Left colon (tissue), 2 donors: Measurements from ENCODE around the gene DSP. TPM values are rescaled to one million over a fixed set of nuclear protein-coding genes. Genes with fewer than 3 reads are reported as not detected.

ENCODE experiments used
- ATAC-seq: fragments of 200-7000 bp; cut with Tn5 transposase; one replicate; pipeline ENCODE4 v1.9.1; 2020; ENCODE audit warnings: mild to moderate bottlenecking, moderate library complexity
- DNase-seq, 2 donors: peaks; one replicate each; pipeline ENCODE4 v3.0.0-alpha.2; 2020
- intact Hi-C, 2 donors: fragments of 100-400 bp; cut with DNase I in 1 of 2; cut with micrococcal nuclease in 1 of 2; formaldehyde crosslinking; loops; one replicate each; pipeline versions ENCODE4 v1.11.2 to v1.14.0; 2022; cut with DNase I, micrococcal nuclease
- long read RNA-seq: library from polyadenylated mRNA; unstranded; transcript quantifications from one replicate; pipeline ENCODE4 v2.0.0, GENCODE V29; 2021
- total RNA-seq, 2 donors: library from RNA; stranded (reverse); fragmentation: NEBNext Ultra II Directional; extraction: Animal tissue kit (Norgen Biotek cat#: 25700); gene quantifications; one replicate each; pipeline ENCODE4 v1.2.1, GENCODE V29; 2021
- donor health status: DM: no; HTN: no; CAD: no.
- donor health status: DM: yes; HTN: yes; CAD: no.

Gene DSP, protein sequence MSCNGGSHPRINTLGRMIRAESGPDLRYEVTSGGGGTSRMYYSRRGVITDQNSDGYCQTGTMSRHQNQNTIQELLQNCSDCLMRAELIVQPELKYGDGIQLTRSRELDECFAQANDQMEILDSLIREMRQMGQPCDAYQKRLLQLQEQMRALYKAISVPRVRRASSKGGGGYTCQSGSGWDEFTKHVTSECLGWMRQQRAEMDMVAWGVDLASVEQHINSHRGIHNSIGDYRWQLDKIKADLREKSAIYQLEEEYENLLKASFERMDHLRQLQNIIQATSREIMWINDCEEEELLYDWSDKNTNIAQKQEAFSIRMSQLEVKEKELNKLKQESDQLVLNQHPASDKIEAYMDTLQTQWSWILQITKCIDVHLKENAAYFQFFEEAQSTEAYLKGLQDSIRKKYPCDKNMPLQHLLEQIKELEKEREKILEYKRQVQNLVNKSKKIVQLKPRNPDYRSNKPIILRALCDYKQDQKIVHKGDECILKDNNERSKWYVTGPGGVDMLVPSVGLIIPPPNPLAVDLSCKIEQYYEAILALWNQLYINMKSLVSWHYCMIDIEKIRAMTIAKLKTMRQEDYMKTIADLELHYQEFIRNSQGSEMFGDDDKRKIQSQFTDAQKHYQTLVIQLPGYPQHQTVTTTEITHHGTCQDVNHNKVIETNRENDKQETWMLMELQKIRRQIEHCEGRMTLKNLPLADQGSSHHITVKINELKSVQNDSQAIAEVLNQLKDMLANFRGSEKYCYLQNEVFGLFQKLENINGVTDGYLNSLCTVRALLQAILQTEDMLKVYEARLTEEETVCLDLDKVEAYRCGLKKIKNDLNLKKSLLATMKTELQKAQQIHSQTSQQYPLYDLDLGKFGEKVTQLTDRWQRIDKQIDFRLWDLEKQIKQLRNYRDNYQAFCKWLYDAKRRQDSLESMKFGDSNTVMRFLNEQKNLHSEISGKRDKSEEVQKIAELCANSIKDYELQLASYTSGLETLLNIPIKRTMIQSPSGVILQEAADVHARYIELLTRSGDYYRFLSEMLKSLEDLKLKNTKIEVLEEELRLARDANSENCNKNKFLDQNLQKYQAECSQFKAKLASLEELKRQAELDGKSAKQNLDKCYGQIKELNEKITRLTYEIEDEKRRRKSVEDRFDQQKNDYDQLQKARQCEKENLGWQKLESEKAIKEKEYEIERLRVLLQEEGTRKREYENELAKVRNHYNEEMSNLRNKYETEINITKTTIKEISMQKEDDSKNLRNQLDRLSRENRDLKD (N-terminal part only)
- total RNA-seq, result 100 to 1,000 TPM; 213 to 249 TPM
- long read RNA-seq, full-length matches to known transcripts, result 16 of 283 reads
- long read RNA-seq, partial matches to known transcripts, result 203 of 283 reads
- long read RNA-seq, other reads (novel, unspliced or antisense), result 64 of 283 reads

- peak; percentile 78 for ATAC-seq
- intact Hi-C loops, result no loop called here
- DNase-seq, result peak; percentile 87 to 88
These were observed at the start of gene DSP for GRCh38 chr6:7541175-7542064. DSP (plus strand) TSS chr6:7541671; CDS start chr6:7541916, 245 bp downstream.

- DNase-seq (no peak), ATAC-seq (no peak)
- intact Hi-C loops, result no loop called here
These were observed 47.6 kb upstream of the DSP start for GRCh38 chr6:7493866-7494265.

DNA sequence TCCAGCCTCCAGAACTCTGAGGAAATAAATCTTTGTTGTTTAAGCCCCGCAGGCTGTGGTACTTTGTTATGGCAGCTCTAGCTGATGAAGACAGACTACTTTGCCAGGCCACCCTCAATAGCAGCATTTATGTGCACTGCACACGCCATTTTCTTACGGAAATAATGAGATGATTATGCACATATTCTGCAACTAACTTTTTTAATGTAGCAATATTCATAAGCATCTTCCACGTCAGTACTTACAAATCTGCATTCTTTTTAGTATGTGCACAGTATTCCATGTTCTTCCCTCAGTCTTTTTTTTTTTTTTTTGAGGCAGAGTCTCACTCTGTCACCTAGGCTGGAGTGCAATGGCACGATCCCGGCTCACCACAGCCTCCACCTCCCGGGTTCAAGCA, 46.8 kb upstream of the DSP start:
- ATAC-seq (no peak), DNase-seq (no peak)
- intact Hi-C loops, result no loop called here

- DNase-seq, result no peak
- no peak for ATAC-seq
- intact Hi-C loops, result no loop called here
These were observed 45.1 kb upstream of the DSP start for GRCh38 chr6:7496266-7496875.

DNA sequence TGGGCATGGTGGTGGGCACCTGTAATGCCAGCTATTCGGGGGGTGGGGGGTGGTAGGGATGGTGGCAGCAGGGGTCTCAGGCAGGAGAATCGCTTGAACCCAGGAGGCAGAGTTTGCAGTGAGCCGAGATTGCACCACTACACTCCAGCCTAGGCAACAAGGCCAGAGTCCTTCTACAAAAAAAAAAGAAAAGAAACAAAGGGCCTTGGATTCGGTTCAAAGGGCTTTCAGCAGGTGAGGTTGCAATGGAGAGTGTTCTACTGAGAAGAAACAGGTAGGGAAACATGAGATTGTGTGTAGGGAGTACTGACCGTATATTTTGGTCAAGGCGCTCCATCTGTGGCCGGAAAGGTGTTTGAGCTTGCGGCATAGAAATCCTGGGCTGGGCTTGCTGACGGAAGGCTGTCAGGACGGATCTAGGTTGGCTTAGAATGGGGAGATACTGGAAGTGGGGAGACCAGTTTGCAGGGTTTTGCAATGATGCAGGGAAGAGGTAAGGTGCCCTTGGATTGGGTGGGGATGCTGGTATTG, 40.7 kb upstream of the DSP start:
- DNase-seq (no peak), ATAC-seq (no peak)

DNA sequence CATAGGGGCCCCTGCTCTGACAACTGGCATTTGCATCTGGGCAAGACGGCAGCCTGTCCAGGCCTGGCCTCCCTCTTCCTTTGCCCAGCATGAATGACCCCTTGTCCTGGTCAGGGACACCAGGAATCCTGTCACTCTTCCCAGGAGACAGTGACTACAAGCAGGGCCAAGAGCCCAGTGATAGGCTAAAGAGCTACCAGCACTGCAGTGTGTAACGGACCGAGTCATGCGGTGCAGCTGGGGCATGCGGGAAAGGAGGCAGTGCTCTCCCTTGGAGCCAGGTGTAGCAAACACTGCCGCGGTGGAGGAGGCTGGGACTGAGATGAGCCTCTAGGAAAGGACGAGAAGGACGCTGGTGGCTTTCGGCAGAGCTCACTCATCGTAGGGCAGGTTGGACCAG, 38.7 kb upstream of the DSP start:
- intact Hi-C loops, result no loop called here
- DNase-seq (no peak), ATAC-seq (no peak)

More for the DNA sequence above, 40.7 kb upstream of the DSP start:
- intact Hi-C loops, result no loop called here

DNA sequence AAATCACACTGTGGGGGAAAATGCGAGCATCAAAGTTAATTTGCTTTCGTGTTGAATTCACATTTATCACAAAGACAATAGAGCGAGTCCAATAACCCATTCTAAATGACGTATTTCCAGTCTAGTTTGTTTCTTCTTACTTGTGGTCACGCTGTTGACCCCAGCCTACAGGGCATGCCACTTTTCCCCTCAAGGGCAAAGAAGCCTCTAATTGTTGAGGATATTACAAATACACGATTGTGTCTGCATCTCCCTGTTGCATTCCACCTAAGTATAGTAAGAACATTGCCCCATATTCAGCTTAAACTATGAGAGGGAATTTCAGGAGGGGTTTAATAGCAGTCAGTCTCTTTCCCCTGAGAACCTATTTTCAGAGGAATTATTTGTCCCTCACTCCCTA, 37.4 kb upstream of the DSP start:
- ATAC-seq, result no peak

DNA sequence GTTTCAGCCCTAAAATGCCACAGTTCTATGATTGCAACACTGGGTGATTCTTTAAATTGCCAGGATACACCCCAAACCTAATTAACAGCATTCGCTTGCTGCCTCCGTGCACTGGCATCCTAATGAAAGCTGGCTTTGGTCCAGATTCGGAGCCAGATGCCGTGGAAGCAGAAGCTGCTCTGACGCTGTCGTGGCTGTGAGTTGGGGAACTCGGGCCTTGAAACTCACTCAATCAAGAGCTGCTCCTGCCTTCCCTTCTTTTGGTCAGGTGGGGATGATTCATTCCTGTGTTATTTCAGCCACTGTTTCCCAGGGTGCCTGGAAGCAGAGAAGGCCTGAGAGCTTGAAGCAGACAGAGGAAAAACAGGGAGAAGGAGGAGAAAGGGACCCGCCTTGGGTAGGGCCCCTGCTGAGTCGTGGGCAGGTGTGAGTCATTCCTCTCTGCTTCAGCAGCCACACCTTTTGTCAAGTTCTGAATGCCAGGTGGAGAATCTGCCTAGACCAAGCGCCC, 36.2 kb upstream of the DSP start:
- ATAC-seq, result peak; percentile 98
- DNase-seq, result peak; percentile 61 to 83
- intact Hi-C loops, result no loop called here

More for the DNA sequence above, 37.4 kb upstream of the DSP start:
- no peak for DNase-seq
- intact Hi-C loops, result no loop called here

GRCh38 chr6:7507600-7507999, 33.9 kb upstream of the DSP start:
- no peak for ATAC-seq
- DNase-seq, result no peak
- intact Hi-C loops, result no loop called here

- ATAC-seq (no peak), DNase-seq (no peak)
- intact Hi-C loops, result no loop called here
These were observed 29.2 kb upstream of the DSP start for GRCh38 chr6:7512320-7512719.

DNA sequence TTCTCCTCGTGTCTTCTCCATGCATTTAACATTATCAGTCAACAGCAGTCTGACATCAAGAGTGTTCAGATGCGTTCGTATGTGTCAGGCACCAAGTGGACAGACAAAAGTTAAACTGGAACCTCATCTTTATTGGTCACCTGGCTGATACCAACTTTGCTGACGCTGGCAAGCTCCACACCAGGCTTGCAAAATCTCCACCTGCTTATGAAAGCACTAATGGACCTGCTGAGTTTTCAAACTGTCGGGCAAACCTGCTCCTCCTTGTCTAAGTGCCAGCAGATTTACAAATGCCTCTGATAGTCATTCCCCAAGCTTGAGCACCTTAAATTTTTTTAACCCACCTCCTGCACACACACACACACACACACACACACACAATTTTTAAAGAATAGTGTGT, 27.9 kb upstream of the DSP start:
- ATAC-seq (no peak), DNase-seq (no peak)
- intact Hi-C loops, result no loop called here

GRCh38 chr6:7515363-7515762, 26.1 kb upstream of the DSP start:
- DNase-seq (no peak), ATAC-seq (no peak)
- intact Hi-C loops, result no loop called here

- no peak for DNase-seq
- intact Hi-C loops, result no loop called here
- ATAC-seq, result no peak
These were observed 22.6 kb upstream of the DSP start for GRCh38 chr6:7518877-7519276.

- ATAC-seq, result no peak
These were observed 18.6 kb upstream of the DSP start for GRCh38 chr6:7522873-7523272.

GRCh38 chr6:7523922-7524321, 17.5 kb upstream of the DSP start:
- intact Hi-C loops, result no loop called here
- DNase-seq (no peak), ATAC-seq (no peak)

More at GRCh38 chr6:7522873-7523272, 18.6 kb upstream of the DSP start:
- intact Hi-C loops, result no loop called here
- no peak for DNase-seq

DNA sequence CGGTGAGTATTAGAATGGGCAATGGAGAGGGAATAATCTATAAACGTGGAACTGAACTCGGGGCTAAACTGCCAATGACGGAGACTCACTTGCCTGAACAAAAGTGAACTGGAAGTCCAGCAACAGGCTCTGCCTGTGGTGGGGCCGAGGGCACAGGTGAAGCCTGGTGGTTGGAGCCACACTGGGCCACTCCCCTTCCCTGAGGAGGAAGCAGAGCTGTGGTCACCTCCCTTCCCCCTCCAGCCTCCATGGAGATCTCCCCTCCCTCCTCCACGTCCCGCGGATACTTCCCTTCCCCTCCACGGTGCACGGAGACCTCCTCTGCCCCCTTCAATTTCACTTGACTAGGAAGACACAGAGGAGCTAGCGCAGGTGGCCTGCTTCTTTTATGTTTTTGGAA, 14.7 kb upstream of the DSP start:
- intact Hi-C loops, result no loop called here
- ATAC-seq, result no peak

DNA sequence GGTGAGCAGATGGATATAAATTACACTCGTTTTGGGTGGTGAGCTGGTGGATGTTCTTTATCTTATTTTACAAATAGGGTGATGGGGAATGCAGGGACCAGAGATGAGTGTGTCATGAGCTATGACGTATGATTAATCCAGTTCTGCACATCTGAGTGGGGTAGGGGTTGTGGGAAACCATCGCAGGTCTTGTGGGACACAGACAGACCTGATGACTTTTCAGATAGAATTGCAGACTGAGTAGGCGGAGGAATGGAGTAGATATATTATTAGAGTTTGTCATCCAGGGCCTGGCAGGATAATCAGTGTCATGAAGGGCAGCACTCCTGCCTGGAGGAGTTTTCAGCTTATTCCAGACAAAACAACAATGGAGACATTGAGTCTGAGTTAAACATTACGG, 12.9 kb upstream of the DSP start:
- intact Hi-C loops, result no loop called here
- ATAC-seq, result no peak

More for the DNA sequence above, 14.7 kb upstream of the DSP start:
- no peak for DNase-seq

More for the DNA sequence above, 12.9 kb upstream of the DSP start:
- DNase-seq, result no peak
